ENCODE measurements around the gene VWA5B1. TPM values are rescaled to one million over a fixed set of nuclear protein-coding genes. Genes with fewer than 3 reads are reported as not detected.

The VWA5B1 gene
- total and polyA plus RNA-seq, 2 of the 4 experiments (the other 2 are of a cell fraction), result not detected

GRCh38 chr1:20370698-20371097, 80.0 kb downstream of the VWA5B1 start:
- ChIA-PET CTCF (interaction anchor here (0.7 to 1.6 kb wide), 2 partner anchors 9 to 12 kb away, joined by 3 to 6 read pairs; no protein-coding TSS in a partner anchor), POLR2A (ENCODE audit: unreplicated experiment) (no interaction called here)
- in situ Hi-C loops (cut with MboI; ENCODE audit: low sequenced_read_pairs), result no loop called here
- intact Hi-C loops (cut with micrococcal nuclease), result loop anchor here (10.0 kb wide), 1 partner anchor 456 kb away; no protein-coding TSS in a partner anchor
- peaks cover 50% of the 10 kb centered on the region for H3K27me3 ChIP-seq (ENCODE audit: control insufficient read depth, insufficient read depth, low read length)
- H3K9me1 ChIP-seq (ENCODE audit: insufficient read depth, low read length), result no peaks in the 10 kb centered on the region; the same call in 1 of the 2 replicates
- H2AFZ ChIP-seq (replicated peaks; ENCODE audit: low read length, poor library complexity), result no peak overlapping the region
- H3K79me1 ChIP-seq (ENCODE audit: low read depth in 1 of 2, low read length in 2 of 2), result no peaks in the 10 kb centered on the region
- DNase-seq (no peak), ATAC-seq (ENCODE audit: low read depth) (no peak)
- H3K9ac ChIP-seq (ENCODE audit: low read depth, low read length), result no peak overlapping the region
- H4K20me1 ChIP-seq (ENCODE audit: insufficient read depth, low read length), result no peaks in the 10 kb centered on the region
- H3K56ac ChIP-seq (ENCODE audit: extremely low read depth, insufficient read depth, low read length), result no peak overlapping the region
- no peaks in the 10 kb centered on the region; the same call in 1 of the 2 replicates for H3K4me1 ChIP-seq (ENCODE audit: control insufficient read depth, insufficient read depth, low read length)
- no peak overlapping the region for H3K4me2 ChIP-seq (ENCODE audit: low read depth, low read length)
- WGBS, 2 experiments (ENCODE audit: extremely low coverage in 2 of 2, insufficient read length in 1 of 2), result 20% methylated on average over 1 of the region's 8 CpGs; no CpG with 5 or more reads in 1 of the 2 experiments
- H2BK5ac ChIP-seq (ENCODE audit: low read depth, low read length, poor library complexity, severe bottlenecking), result no peak overlapping the region
- no peak overlapping the region for H3K23ac ChIP-seq (ENCODE audit: low read depth, low read length)
- H4K5ac ChIP-seq (ENCODE audit: low read depth, low read length), result no peak overlapping the region
- H4K8ac ChIP-seq (ENCODE audit: low read depth in 2 of 2, low read length in 2 of 2), result no peak overlapping the region
- H3K4me3 ChIP-seq (ENCODE audit: insufficient read depth, low read depth, low read length), result no peak overlapping the region
- no peak overlapping the region for H4K91ac ChIP-seq (ENCODE audit: insufficient read depth, low read depth, low read length)
- H2BK120ac ChIP-seq (ENCODE audit: low read depth, low read length), result no peak overlapping the region
- BruUV-seq (replicated peaks), result no TSS peak
- no peaks in the 10 kb centered on the region for H3K9me3 ChIP-seq (ENCODE audit: control insufficient read depth, insufficient read depth, low read length)
- no peak overlapping the region for H2BK15ac ChIP-seq (ENCODE audit: low read depth, low read length)
- no peak overlapping the region for H3K27ac ChIP-seq (ENCODE audit: insufficient read depth, low read length)
- H2AK9ac ChIP-seq (replicated peaks; ENCODE audit: low read depth, low read length, poor library complexity), result no peak overlapping the region
- no peak overlapping the region for H3K18ac ChIP-seq (ENCODE audit: low read depth, low read length)
- TF ChIP-seq, protein P1, sequence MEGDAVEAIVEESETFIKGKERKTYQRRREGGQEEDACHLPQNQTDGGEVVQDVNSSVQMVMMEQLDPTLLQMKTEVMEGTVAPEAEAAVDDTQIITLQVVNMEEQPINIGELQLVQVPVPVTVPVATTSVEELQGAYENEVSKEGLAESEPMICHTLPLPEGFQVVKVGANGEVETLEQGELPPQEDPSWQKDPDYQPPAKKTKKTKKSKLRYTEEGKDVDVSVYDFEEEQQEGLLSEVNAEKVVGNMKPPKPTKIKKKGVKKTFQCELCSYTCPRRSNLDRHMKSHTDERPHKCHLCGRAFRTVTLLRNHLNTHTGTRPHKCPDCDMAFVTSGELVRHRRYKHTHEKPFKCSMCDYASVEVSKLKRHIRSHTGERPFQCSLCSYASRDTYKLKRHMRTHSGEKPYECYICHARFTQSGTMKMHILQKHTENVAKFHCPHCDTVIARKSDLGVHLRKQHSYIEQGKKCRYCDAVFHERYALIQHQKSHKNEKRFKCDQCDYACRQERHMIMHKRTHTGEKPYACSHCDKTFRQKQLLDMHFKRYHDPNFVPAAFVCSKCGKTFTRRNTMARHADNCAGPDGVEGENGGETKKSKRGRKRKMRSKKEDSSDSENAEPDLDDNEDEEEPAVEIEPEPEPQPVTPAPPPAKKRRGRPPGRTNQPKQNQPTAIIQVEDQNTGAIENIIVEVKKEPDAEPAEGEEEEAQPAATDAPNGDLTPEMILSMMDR (conservative IDR thresholded peaks at IDR 0.05; ENCODE audit: low read depth, low read length), result no peak
- TF ChIP-seq CEBPB (IDR thresholded peaks at IDR 0.05; ENCODE audit: low read depth, low read length), result no peak
- TF ChIP-seq CHD1 (IDR thresholded peaks at IDR 0.05; ENCODE audit: low read depth, low read length), result no peak
- TF ChIP-seq MXI1 (IDR thresholded peaks at IDR 0.05; ENCODE audit: borderline replicate concordance, low read depth, low read length), result no peak
- TF ChIP-seq MAZ (IDR thresholded peaks at IDR 0.05; ENCODE audit: borderline replicate concordance, low read depth, low read length), result no peak
- no peak for TF ChIP-seq RCOR1 (IDR thresholded peaks at IDR 0.05; ENCODE audit: insufficient replicate concordance, low read length)
- TF ChIP-seq FOS (IDR thresholded peaks at IDR 0.05; ENCODE audit: low read depth, low read length), result no peak
- TF ChIP-seq RAD21 (IDR thresholded peaks at IDR 0.05; ENCODE audit: low read length), result no peak
- TF ChIP-seq USF2 (IDR thresholded peaks at IDR 0.05; ENCODE audit: low read depth, low read length), result no peak
- TF ChIP-seq BHLHE40 (IDR thresholded peaks at IDR 0.05; ENCODE audit: low read depth, low read length), result no peak
- TF ChIP-seq, protein P2, sequence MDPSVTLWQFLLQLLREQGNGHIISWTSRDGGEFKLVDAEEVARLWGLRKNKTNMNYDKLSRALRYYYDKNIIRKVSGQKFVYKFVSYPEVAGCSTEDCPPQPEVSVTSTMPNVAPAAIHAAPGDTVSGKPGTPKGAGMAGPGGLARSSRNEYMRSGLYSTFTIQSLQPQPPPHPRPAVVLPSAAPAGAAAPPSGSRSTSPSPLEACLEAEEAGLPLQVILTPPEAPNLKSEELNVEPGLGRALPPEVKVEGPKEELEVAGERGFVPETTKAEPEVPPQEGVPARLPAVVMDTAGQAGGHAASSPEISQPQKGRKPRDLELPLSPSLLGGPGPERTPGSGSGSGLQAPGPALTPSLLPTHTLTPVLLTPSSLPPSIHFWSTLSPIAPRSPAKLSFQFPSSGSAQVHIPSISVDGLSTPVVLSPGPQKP (IDR thresholded peaks at IDR 0.05; ENCODE audit: borderline replicate concordance, low read depth, low read length), result no peak
- no peak for TF ChIP-seq NFE2L2 (IDR thresholded peaks at IDR 0.05; ENCODE audit: low read depth, low read length)
- no peak for TF ChIP-seq SMC3 (IDR thresholded peaks at IDR 0.05; ENCODE audit: low read depth, low read length)
- TF ChIP-seq RFX5 (IDR thresholded peaks at IDR 0.05; ENCODE audit: low read depth, low read length), result no peak
- no peak overlapping the region for H2AK5ac ChIP-seq (ENCODE audit: low read depth, low read length)
- dilution Hi-C loops (cut with HindIII; ENCODE audit: low sequenced_read_pairs, unreplicated experiment), result no loop called here
- H3K14ac ChIP-seq (replicated peaks; ENCODE audit: low read depth, low read length), result no peak overlapping the region
- no peaks in the 10 kb centered on the region for H3K36me3 ChIP-seq (ENCODE audit: control insufficient read depth, insufficient read depth, low read length)
- no peak overlapping the region for H2BK20ac ChIP-seq (ENCODE audit: low read depth, low read length)
- no peak overlapping the region for H3K4ac ChIP-seq (ENCODE audit: low read depth, low read length)

Measured in IMR-90 (cell line).